HepG2 (cell line): Measurements from ENCODE around the gene MRFAP1L1. TPM values are rescaled to one million over a fixed set of nuclear protein-coding genes. Genes with fewer than 3 reads are reported as not detected.
A peak's percentile ranks its signal among the peaks of the same experiment; 100 is the strongest.
"Not testable (repeated sequence)": the region's sequence is repeated elsewhere in the genome, so short reads cannot be mapped to it uniquely, and the experiment has no call there.

Source experiments
- HOXA5 ChIP-seq: sonication (generic); formaldehyde crosslinking; IDR thresholded peaks from 2 replicates; pipeline ENCODE4 v1.4.0; 2020; ENCODE audit warnings: missing genetic modification reagents
- KLF12 ChIP-seq: sonication (generic); formaldehyde crosslinking; IDR thresholded peaks from 2 replicates; pipeline ENCODE4 v1.4.0; 2020; ENCODE audit warnings: missing genetic modification reagents, borderline replicate concordance
- KLF16 ChIP-seq, 2 experiments: sonication (generic) in 1 of 2; formaldehyde crosslinking in 1 of 2; IDR thresholded peaks; 2 replicates each; pipeline versions ENCODE4 v1.6.1 to v1.8.0; 2016 to 2023; ENCODE audit warnings: missing genetic modification reagents in 2 of 2, missing compliant biosample characterization in 1 of 2
- NAIF1 ChIP-seq: sonication (generic); formaldehyde crosslinking; IDR thresholded peaks from 2 replicates; pipeline ENCODE4 v1.5.0; 2020; ENCODE audit warnings: mild to moderate bottlenecking, missing genetic modification reagents, borderline replicate concordance
- NFIC ChIP-seq: IDR thresholded peaks from 2 replicates; pipeline ENCODE4 v1.6.1; 2012; ENCODE audit warnings: mild to moderate bottlenecking, low read length, inconsistent platforms
- NR2F2 ChIP-seq: IDR thresholded peaks from 2 replicates; pipeline ENCODE4 v1.6.1; 2012; ENCODE audit warnings: low read depth, inconsistent platforms, borderline replicate concordance
- SMYD3 ChIP-seq: sonication (generic); formaldehyde crosslinking; IDR thresholded peaks from 2 replicates; pipeline ENCODE4 v1.8.1; 2023; ENCODE audit warnings: mild to moderate bottlenecking, missing genetic modification reagents
- SP1 ChIP-seq, 2 experiments: fragments of 450-650 bp in 1 of 2; sonication (generic) in 1 of 2; formaldehyde crosslinking in 1 of 2; IDR thresholded peaks; 2 replicates each; pipeline versions ENCODE4 v1.4.0 to v1.6.1; 2016 to 2020; ENCODE audit warnings: missing genetic modification reagents in 1 of 2
- TEF ChIP-seq: sonication (generic); formaldehyde crosslinking; IDR thresholded peaks from 2 replicates; pipeline ENCODE4 v1.5.0; 2020; ENCODE audit warnings: missing genetic modification reagents
- THAP9 ChIP-seq: sonication (generic); formaldehyde crosslinking; IDR thresholded peaks from 2 replicates; pipeline ENCODE4; 2020; ENCODE audit warnings: missing genetic modification reagents, mild to moderate bottlenecking, borderline replicate concordance
- TMF1 ChIP-seq: sonication (generic); formaldehyde crosslinking; IDR thresholded peaks from 2 replicates; pipeline ENCODE4 v1.8.1; 2022; ENCODE audit warnings: low read depth, missing genetic modification reagents
- TOPORS ChIP-seq: sonication (generic); formaldehyde crosslinking; IDR thresholded peaks from 2 replicates; pipeline ENCODE4 v1.8.0; 2023; ENCODE audit warnings: mild to moderate bottlenecking, missing genetic modification reagents
- UBTF ChIP-seq: sonication (generic); formaldehyde crosslinking; IDR thresholded peaks from 2 replicates; pipeline ENCODE4 v1.4.0; 2020; ENCODE audit warnings: mild to moderate bottlenecking, missing genetic modification reagents
- ZBTB34 ChIP-seq: sonication (generic); formaldehyde crosslinking; IDR thresholded peaks from 2 replicates; pipeline ENCODE4 v1.8.0; 2022; ENCODE audit warnings: mild to moderate bottlenecking, missing genetic modification reagents
- ZFAT ChIP-seq: sonication (generic); formaldehyde crosslinking; conservative IDR thresholded peaks from 2 replicates; pipeline ENCODE4 v1.8.1; 2023; ENCODE audit warnings: missing genetic modification reagents, inconsistent platforms
- ZMYM2 ChIP-seq: sonication (generic); formaldehyde crosslinking; IDR thresholded peaks from 2 replicates; pipeline ENCODE4 v1.8.0; 2022; ENCODE audit warnings: mild to moderate bottlenecking, missing genetic modification reagents
- ZNF501 ChIP-seq: sonication (generic); formaldehyde crosslinking; IDR thresholded peaks from 2 replicates; pipeline ENCODE4 v1.5.1; 2020; ENCODE audit warnings: mild to moderate bottlenecking, moderate library complexity, missing genetic modification reagents
- ZNF546 ChIP-seq: sonication (generic); formaldehyde crosslinking; conservative IDR thresholded peaks from 2 replicates; pipeline ENCODE4 v1.8.1; 2023; ENCODE audit warnings: mild to moderate bottlenecking, missing genetic modification reagents
- ZNF605 ChIP-seq: sonication (generic); formaldehyde crosslinking; IDR thresholded peaks from 2 replicates; pipeline ENCODE4 v1.8.0; 2022; ENCODE audit warnings: mild to moderate bottlenecking, missing genetic modification reagents
- ZNF703 ChIP-seq: sonication (generic); formaldehyde crosslinking; IDR thresholded peaks from 2 replicates; pipeline ENCODE4 v1.5.1; 2020; ENCODE audit warnings: missing genetic modification reagents, mild to moderate bottlenecking, moderate library complexity, borderline replicate concordance
- ZNF740 ChIP-seq: sonication (generic); formaldehyde crosslinking; IDR thresholded peaks from 2 replicates; pipeline ENCODE4 v1.4.0; 2020; ENCODE audit warnings: missing genetic modification reagents
- polyA plus RNA-seq, 8 experiments: library from polyadenylated mRNA; depleted of rRNA in 3 of 8; stranded (reverse) in 7 of 8; unstranded in 1 of 8; fragments of >200 nt; fragmentation: Illumina TruSeq in 4 of 8; extraction: Trizol in 4 of 8; gene quantifications; 2 replicates each; pipeline versions ENCODE4 v1.2.1 to v1.2.3, GENCODE V29; 2011 to 2016; ENCODE audit warnings: low read depth in 4 of 8, missing spikeins in 1 of 8, mixed read lengths in 1 of 8; ENCODE audit not compliant: insufficient read depth in 1 of 8
- total RNA-seq, 5 experiments: library from RNA; depleted of rRNA; stranded (reverse); fragments of >200 nt; fragmentation: Illumina TruSeq; extraction: Trizol; gene quantifications; 2 replicates each; pipeline ENCODE4 v1.2.3, GENCODE V29; 2016; ENCODE audit warnings: low read depth in 1 of 5

Gene MRFAP1L1
- total and polyA plus RNA-seq, 2 of the 13 experiments (the other 11 are each of a cell fraction or from before 2014, with no cell fraction given), result 44.8 to 76.6 TPM

- TF ChIP-seq UBTF (CRISPR knock-in tag) (0 out of 2 replicates have a peak, but pooled peaks have one; percentile 8), KLF16 (CRISPR knock-in tag; IDR thresholded peaks at IDR 0.05) (0 out of 4 replicates have a peak, but pooled peaks of 1 of the 2 experiments have one; percentile 28), NAIF1 (CRISPR knock-in tag) (0 out of 2 replicates have a peak, but pooled peaks have one; percentile 27), SP1 (CRISPR knock-in tag; IDR thresholded peaks at IDR 0.05) (peak; percentile 48; the same call in 1 of the 2 replicates), TOPORS (CRISPR knock-in tag) (0 out of 2 replicates have a peak, but pooled peaks have one; percentile 34), ZFAT (CRISPR knock-in tag) (peak; percentile 48; the same call in 1 of the 2 replicates), NFIC (peak; percentile 50; the same call in 1 of the 2 replicates), ZNF605 (CRISPR knock-in tag) (peak; percentile 87), KLF12 (peak; percentile 66; the same call in 1 of the 2 replicates), ZNF546 (CRISPR knock-in tag) (peak; percentile 38; the same call in 1 of the 2 replicates), TEF (CRISPR knock-in tag) (peak; percentile 68; the same call in 1 of the 2 replicates), NR2F2 (peak; percentile 28; the same call in 1 of the 2 replicates), ZNF703 (CRISPR knock-in tag) (peak; percentile 74; the same call in 1 of the 2 replicates), HOXA5 (CRISPR knock-in tag) (peak; percentile 50; the same call in 1 of the 2 replicates), SMYD3 (CRISPR knock-in tag) (0 out of 2 replicates have a peak, but pooled peaks have one; percentile 66), THAP9 (CRISPR knock-in tag) (0 out of 2 replicates have a peak, but pooled peaks have one; percentile 23), ZNF501 (CRISPR knock-in tag) (peak; percentile 83), ZNF740 (0 out of 2 replicates have a peak, but pooled peaks have one; percentile 27), ZBTB34 (CRISPR knock-in tag) (peak; percentile 82), TMF1 (CRISPR knock-in tag) (0 out of 2 replicates have a peak, but pooled peaks have one; percentile 51), ZMYM2 (peak; percentile 82)
- TF ChIP-seq SP1 (IDR thresholded peaks at IDR 0.05), result not testable (repeated sequence)
Measured at GRCh38 chr4:6673191-6673659, 36.4 kb downstream of the MRFAP1L1 start (continued).
